ENCODE measurements around the gene SH3RF3. TPM values are rescaled to one million over a fixed set of nuclear protein-coding genes. Genes with fewer than 3 reads are reported as not detected.
A peak's percentile ranks its signal among the peaks of the same experiment; 100 is the strongest.

Gene SH3RF3
- total RNA-seq (6.7 and 10.1 TPM in 2 replicates), polyA plus RNA-seq (8.3 and 9.5 TPM in 2 replicates), polyA minus RNA-seq (ENCODE audit: low replicate concordance) (16.0 and 21.7 TPM in 2 replicates)
- 13.3 and 14.8 TPM in 2 replicates for polyA plus RNA-seq (2012)

- H3K27ac ChIP-seq (ENCODE audit: insufficient read depth, low read length), result peak within 1 kb of the TSS; percentile 78
- no peaks in the 10 kb centered on the region for H3K9me3 ChIP-seq (ENCODE audit: control insufficient read depth, insufficient read depth, low read depth, low read length)
- DNase-seq (ENCODE audit: low read depth in 2 of 2), result peak; percentile 60 to 69
- H3K79me2 ChIP-seq (ENCODE audit: control insufficient read depth, insufficient read depth, low read length), result peaks cover 51% of the 10 kb centered on the region
- peak within 1 kb of the TSS; percentile 94 for H3K9ac ChIP-seq (ENCODE audit: insufficient read depth, low read length)
- peaks cover 3% of the 10 kb centered on the region for H4K20me1 ChIP-seq (ENCODE audit: control insufficient read depth, extremely low read depth, insufficient read depth, low read length)
- H2AFZ ChIP-seq (ENCODE audit: low read length), result no peak within 1 kb of the TSS
- TF ChIP-seq EZH2 (IDR thresholded peaks at IDR 0.05; ENCODE audit: low read length, missing control alignments), result no peak
- H3K4me3 ChIP-seq (replicated peaks in 1 of 4; ENCODE audit: control extremely low read depth in 1 of 4, insufficient read depth in 1 of 4, low read depth in 3 of 4, low read length in 4 of 4), result peak within 1 kb of the TSS; percentile 66 to 83 (median 72)
- no peaks in the 10 kb centered on the region for H3K36me3 ChIP-seq (ENCODE audit: control insufficient read depth, insufficient read depth, low read length)
- H3K4me1 ChIP-seq (ENCODE audit: control insufficient read depth, extremely low read depth, insufficient read depth, low read length), result peaks cover 14% of the 10 kb centered on the region
- no peaks in the 10 kb centered on the region for H3K27me3 ChIP-seq (ENCODE audit: control insufficient read depth, insufficient read depth, low read length)
- H3K4me2 ChIP-seq (ENCODE audit: extremely low read depth, insufficient read depth, low read length), result peak within 1 kb of the TSS; percentile 84
These were observed at the start of gene SH3RF3 for GRCh38 chr2:109128616-109129355. TSS of gene SH3RF3 (plus strand) at chr2:109129205.

- no peaks in the 10 kb centered on the region for H4K20me1 ChIP-seq (ENCODE audit: control insufficient read depth, extremely low read depth, insufficient read depth, low read length)
- no peaks in the 10 kb centered on the region for H3K79me2 ChIP-seq (ENCODE audit: control insufficient read depth, insufficient read depth, low read length)
These were observed 49.4 kb upstream of the SH3RF3 start for GRCh38 chr2:109079590-109079989.

GRCh38 chr2:109080109-109080508 is 48.9 kb upstream of the SH3RF3 start:
- Histone ChIP-seq H4K20me1 (ENCODE audit: control insufficient read depth, extremely low read depth, insufficient read depth, low read length) (no peaks in the 10 kb centered on the region), H3K36me3 (ENCODE audit: control insufficient read depth, insufficient read depth, low read length) (no peaks in the 10 kb centered on the region), H3K4me2 (ENCODE audit: extremely low read depth, insufficient read depth, low read length) (no peak overlapping the region), H3K27me3 (ENCODE audit: control insufficient read depth, insufficient read depth, low read length) (peaks cover 5% of the 10 kb centered on the region), H3K9ac (ENCODE audit: insufficient read depth, low read length) (no peak overlapping the region), H3K4me3 (replicated peaks in 1 of 4; ENCODE audit: control extremely low read depth in 1 of 4, insufficient read depth in 1 of 4, low read depth in 3 of 4, low read length in 4 of 4) (no peak overlapping the region), H3K27ac (ENCODE audit: insufficient read depth, low read length) (no peak overlapping the region), H3K9me3 (ENCODE audit: control insufficient read depth, insufficient read depth, low read depth, low read length) (no peaks in the 10 kb centered on the region), H2AFZ (ENCODE audit: low read length) (no peak overlapping the region), H3K79me2 (ENCODE audit: control insufficient read depth, insufficient read depth, low read length) (no peaks in the 10 kb centered on the region), H3K4me1 (ENCODE audit: control insufficient read depth, extremely low read depth, insufficient read depth, low read length) (no peaks in the 10 kb centered on the region)
- no peak for TF ChIP-seq EZH2 (IDR thresholded peaks at IDR 0.05; ENCODE audit: low read length, missing control alignments)
- no peak for TF ChIP-seq CTCF (conservative IDR thresholded peaks at IDR 0.05 in 1 of 2, IDR thresholded peaks at IDR 0.05 in 1 of 2; ENCODE audit: low read depth in 1 of 2, low read length in 2 of 2)
- DNase-seq (ENCODE audit: low read depth in 2 of 2), result no peak

More at GRCh38 chr2:109079590-109079989, 49.4 kb upstream of the SH3RF3 start:
- H3K27me3 ChIP-seq (ENCODE audit: control insufficient read depth, insufficient read depth, low read length), result peaks cover 5% of the 10 kb centered on the region
- no peaks in the 10 kb centered on the region for H3K9me3 ChIP-seq (ENCODE audit: control insufficient read depth, insufficient read depth, low read depth, low read length)
- H3K27ac ChIP-seq (ENCODE audit: insufficient read depth, low read length), result no peak overlapping the region
- DNase-seq (ENCODE audit: low read depth in 2 of 2), result no peak
- H3K4me3 ChIP-seq (replicated peaks in 1 of 4; ENCODE audit: control extremely low read depth in 1 of 4, insufficient read depth in 1 of 4, low read depth in 3 of 4, low read length in 4 of 4), result no peak overlapping the region
- no peaks in the 10 kb centered on the region for H3K4me1 ChIP-seq (ENCODE audit: control insufficient read depth, extremely low read depth, insufficient read depth, low read length)
- H2AFZ ChIP-seq (ENCODE audit: low read length), result no peak overlapping the region
- no peak overlapping the region for H3K9ac ChIP-seq (ENCODE audit: insufficient read depth, low read length)
- H3K4me2 ChIP-seq (ENCODE audit: extremely low read depth, insufficient read depth, low read length), result no peak overlapping the region
- TF ChIP-seq CTCF (conservative IDR thresholded peaks at IDR 0.05 in 1 of 2, IDR thresholded peaks at IDR 0.05 in 1 of 2; ENCODE audit: low read depth in 1 of 2, low read length in 2 of 2), result no peak
- H3K36me3 ChIP-seq (ENCODE audit: control insufficient read depth, insufficient read depth, low read length), result no peaks in the 10 kb centered on the region

Measured in fibroblast of lung (primary cell).